ENCODE data around the gene ADAM19. TPM values are rescaled to one million over a fixed set of nuclear protein-coding genes. Genes with fewer than 3 reads are reported as not detected.

Gene ADAM19
- total and polyA plus RNA-seq, 12 donors, result 5.5 to 49.6 (median 18.2) TPM

DNA sequence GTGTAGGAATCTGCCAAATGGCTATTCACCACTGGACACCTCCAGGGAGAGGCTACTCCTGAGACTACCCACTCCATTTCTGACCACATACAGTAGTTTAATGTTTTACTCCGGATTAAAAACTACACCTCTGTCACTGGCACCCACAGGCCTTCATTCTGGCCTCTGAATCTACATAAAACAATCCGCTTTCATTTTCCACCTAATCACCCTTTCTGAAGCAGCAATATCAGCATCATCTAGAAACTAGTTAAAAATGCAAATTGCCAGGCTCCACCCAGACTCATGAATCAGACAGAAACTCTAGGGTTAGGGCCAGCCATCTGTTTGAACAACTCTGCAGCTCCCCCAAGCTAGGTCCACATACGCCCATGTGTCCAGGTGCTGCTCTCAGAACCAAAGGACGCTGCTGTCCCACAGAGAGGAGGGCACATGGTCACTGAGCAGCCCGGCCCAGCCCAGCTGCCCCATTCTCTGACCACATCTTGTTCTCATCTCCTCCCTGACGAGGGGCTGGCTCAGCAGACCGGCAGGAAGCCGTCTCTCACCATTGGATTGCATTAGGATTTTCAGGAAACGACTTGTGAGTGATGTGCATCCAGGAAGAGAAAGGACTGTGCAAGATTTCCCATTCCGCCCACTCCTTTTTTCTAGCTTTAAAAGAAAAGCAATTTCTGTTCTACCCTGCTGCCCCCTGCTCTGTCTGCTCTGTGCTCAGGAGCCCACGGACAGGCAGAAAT lies 34.7 kb downstream of the ADAM19 start:
- H3K27ac ChIP-seq, result peak overlapping the region in 9 of 10 donors; percentile 31 to 87 (median 62)
- no peaks in the 10 kb centered on the region for H3K27me3 ChIP-seq
- ATAC-seq, result peak; percentile 72 to 89 (median 78)
- no peaks in the 10 kb centered on the region for H3K9me3 ChIP-seq
- DNase-seq, result peak; percentile 45 to 58
- H3K36me3 ChIP-seq, result peaks cover 0 to 20% (median 9%) of the 10 kb centered on the region in 9 donors
- TF ChIP-seq, protein P1, sequence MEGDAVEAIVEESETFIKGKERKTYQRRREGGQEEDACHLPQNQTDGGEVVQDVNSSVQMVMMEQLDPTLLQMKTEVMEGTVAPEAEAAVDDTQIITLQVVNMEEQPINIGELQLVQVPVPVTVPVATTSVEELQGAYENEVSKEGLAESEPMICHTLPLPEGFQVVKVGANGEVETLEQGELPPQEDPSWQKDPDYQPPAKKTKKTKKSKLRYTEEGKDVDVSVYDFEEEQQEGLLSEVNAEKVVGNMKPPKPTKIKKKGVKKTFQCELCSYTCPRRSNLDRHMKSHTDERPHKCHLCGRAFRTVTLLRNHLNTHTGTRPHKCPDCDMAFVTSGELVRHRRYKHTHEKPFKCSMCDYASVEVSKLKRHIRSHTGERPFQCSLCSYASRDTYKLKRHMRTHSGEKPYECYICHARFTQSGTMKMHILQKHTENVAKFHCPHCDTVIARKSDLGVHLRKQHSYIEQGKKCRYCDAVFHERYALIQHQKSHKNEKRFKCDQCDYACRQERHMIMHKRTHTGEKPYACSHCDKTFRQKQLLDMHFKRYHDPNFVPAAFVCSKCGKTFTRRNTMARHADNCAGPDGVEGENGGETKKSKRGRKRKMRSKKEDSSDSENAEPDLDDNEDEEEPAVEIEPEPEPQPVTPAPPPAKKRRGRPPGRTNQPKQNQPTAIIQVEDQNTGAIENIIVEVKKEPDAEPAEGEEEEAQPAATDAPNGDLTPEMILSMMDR (IDR thresholded peaks at IDR 0.05), result no peak
- peak overlapping the region in 5 of 10 donors; percentile 5 to 28 (median 11) for H3K4me3 ChIP-seq
- WGBS, 2 donors, result 33 to 34% methylated on average over 11 of the region's 11 CpGs
- intact Hi-C loops (cut with DNase I), result no loop called here
- peaks cover 18 to 95% (median 75%) of the 10 kb centered on the region in 9 donors for H3K4me1 ChIP-seq

DNA sequence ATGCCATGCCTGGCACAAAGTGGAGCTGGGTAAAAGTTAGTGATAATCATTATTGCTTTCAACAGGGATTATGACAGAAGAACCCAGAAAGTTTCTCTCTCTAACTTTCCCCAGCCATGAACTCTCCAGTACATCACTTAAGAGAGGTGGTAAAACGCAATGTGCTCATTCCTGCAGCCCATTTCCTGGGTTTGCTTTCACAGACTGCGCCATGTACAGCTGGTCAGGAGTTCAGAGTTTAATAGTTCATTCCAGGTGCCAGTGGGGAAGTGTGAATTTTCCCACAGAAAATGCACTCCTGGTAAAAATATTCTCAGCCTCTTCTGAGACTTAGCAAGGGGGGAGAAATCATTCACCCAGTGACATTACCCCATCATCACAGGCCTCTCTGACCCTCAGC lies 35.5 kb downstream of the ADAM19 start:
- Histone ChIP-seq H3K27ac (peak overlapping the region in 6 of 10 donors; percentile 59 to 87 (median 68)), H3K4me1 (peaks cover 16 to 95% (median 74%) of the 10 kb centered on the region in 9 donors)
- no peak for ATAC-seq

DNA sequence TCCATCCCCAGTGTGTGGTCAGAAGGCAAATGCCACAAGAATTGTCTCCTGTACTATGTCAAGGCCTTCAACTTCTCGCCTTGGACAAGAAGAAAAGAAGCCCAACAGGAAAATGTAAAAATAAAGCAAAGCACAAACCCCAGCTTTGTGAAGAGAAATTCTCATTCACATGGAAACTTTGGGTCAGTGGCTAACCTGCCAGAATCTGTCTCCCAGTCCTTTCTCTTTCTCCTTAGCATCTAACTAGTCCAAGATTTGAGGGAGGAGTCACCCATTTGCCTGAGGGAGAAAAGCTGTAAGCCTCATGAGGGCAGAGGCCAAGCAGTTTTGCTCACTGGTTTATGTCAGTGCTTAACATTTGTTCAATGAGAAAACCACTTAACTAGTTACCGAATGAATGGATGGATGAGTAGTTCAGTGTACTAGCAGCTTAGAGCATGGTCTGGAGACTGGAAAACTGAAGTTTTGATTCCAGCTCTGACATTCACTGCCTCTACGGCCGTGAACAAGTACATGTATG lies 36.0 kb downstream of the ADAM19 start:
- TF ChIP-seq, protein P1 (IDR thresholded peaks at IDR 0.05), result no peak
- Histone ChIP-seq H3K9me3 (no peaks in the 10 kb centered on the region), H3K4me3 (no peak overlapping the region), H3K27ac (peak overlapping the region in 5 of 10 donors; percentile 49 to 87 (median 69)), H3K4me1 (peaks cover 15 to 95% (median 74%) of the 10 kb centered on the region in 9 donors), H3K36me3 (peaks cover 0 to 25% (median 9%) of the 10 kb centered on the region in 9 donors), H3K27me3 (no peaks in the 10 kb centered on the region)
- WGBS, 2 donors, result 84 to 85% methylated on average over 4 of the region's 4 CpGs
- no peak for DNase-seq
- no peak for ATAC-seq
- intact Hi-C loops (cut with DNase I), result no loop called here

More for the DNA sequence above, 35.5 kb downstream of the ADAM19 start:
- no peaks in the 10 kb centered on the region for H3K9me3 ChIP-seq
- no peak for DNase-seq
- 88 to 91% methylated on average over 2 of the region's 2 CpGs for WGBS, 2 donors
- intact Hi-C loops (cut with DNase I), result no loop called here
- peaks cover 0 to 25% (median 9%) of the 10 kb centered on the region in 9 donors for H3K36me3 ChIP-seq
- H3K27me3 ChIP-seq, result no peaks in the 10 kb centered on the region
- no peak overlapping the region for H3K4me3 ChIP-seq
- TF ChIP-seq, protein P1 (IDR thresholded peaks at IDR 0.05), result no peak

DNA sequence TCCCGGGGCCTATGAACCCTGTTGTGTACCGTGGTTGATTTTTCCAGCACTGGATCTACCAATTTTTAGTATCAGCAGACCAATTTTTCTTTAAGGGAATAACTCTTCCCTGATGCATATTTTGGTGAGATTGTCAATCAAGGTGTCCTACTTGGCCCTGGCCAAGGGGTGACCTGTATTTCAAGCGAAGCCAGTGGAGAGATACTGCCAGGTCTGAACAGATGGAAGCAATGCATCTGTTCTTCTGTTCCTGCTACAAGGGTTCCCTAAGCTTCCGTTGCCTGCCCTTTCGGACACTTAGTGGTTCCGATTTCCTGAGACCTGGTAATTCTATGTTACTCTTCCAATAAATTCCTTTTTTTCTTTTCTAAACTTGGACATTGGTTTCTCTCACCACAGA lies 37.3 kb downstream of the ADAM19 start:
- Histone ChIP-seq H3K27ac (peak overlapping the region in 2 of 10 donors; percentile 9 to 21), H3K36me3 (peaks cover 0 to 30% (median 9%) of the 10 kb centered on the region in 9 donors), H3K4me1 (peaks cover 15 to 95% (median 74%) of the 10 kb centered on the region in 9 donors), H3K9me3 (no peaks in the 10 kb centered on the region), H3K27me3 (no peaks in the 10 kb centered on the region), H3K4me3 (no peak overlapping the region)
- TF ChIP-seq, protein P1 (IDR thresholded peaks at IDR 0.05), result no peak
- DNase-seq, result no peak
- no peak for ATAC-seq
- 84 to 85% methylated on average over 6 of the region's 6 CpGs for WGBS, 2 donors
- intact Hi-C loops (cut with DNase I), result no loop called here
